ENCODE results near the gene SHTN1. TPM values are rescaled to one million over a fixed set of nuclear protein-coding genes. Genes with fewer than 3 reads are reported as not detected.

Gene SHTN1
- total and polyA plus RNA-seq, 2 of the 4 experiments (the other 2 are of a cell fraction): 0.54 to 2.3 TPM

- Histone ChIP-seq H3K27me3 (ENCODE audit: control insufficient read depth, insufficient read depth, low read length) (peaks cover 17% of the 10 kb centered on the region), H3K56ac (ENCODE audit: extremely low read depth, insufficient read depth, low read length) (no peak overlapping the region), H3K4me1 (ENCODE audit: control insufficient read depth, insufficient read depth, low read length) (no peaks in the 10 kb centered on the region), H4K20me1 (ENCODE audit: insufficient read depth, low read length) (no peaks in the 10 kb centered on the region), H2BK5ac (ENCODE audit: low read depth, low read length, poor library complexity, severe bottlenecking) (no peak overlapping the region), H4K5ac (ENCODE audit: low read depth, low read length) (no peak overlapping the region), H3K23ac (ENCODE audit: low read depth, low read length) (no peak overlapping the region), H2AK5ac (ENCODE audit: low read depth, low read length) (no peak overlapping the region), H4K91ac (ENCODE audit: insufficient read depth, low read depth, low read length) (no peak overlapping the region), H2AFZ (replicated peaks; ENCODE audit: low read length, poor library complexity) (no peak overlapping the region), H2BK15ac (ENCODE audit: low read depth, low read length) (no peak overlapping the region), H2BK120ac (ENCODE audit: low read depth, low read length) (no peak overlapping the region), H3K36me3 (ENCODE audit: control insufficient read depth, insufficient read depth, low read length) (no peaks in the 10 kb centered on the region), H3K27ac (ENCODE audit: insufficient read depth, low read length) (no peak overlapping the region), H2BK20ac (ENCODE audit: low read depth, low read length) (no peak overlapping the region), H3K79me1 (ENCODE audit: low read depth in 1 of 2, low read length in 2 of 2) (no peaks in the 10 kb centered on the region), H3K18ac (ENCODE audit: low read depth, low read length) (no peak overlapping the region), H3K14ac (replicated peaks; ENCODE audit: low read depth, low read length) (no peak overlapping the region), H3K9ac (ENCODE audit: low read depth, low read length) (no peak overlapping the region), H3K4me3 (ENCODE audit: insufficient read depth, low read depth, low read length) (no peak overlapping the region), H3K4me2 (ENCODE audit: low read depth, low read length) (no peak overlapping the region), H3K9me1 (ENCODE audit: insufficient read depth, low read length) (no peaks in the 10 kb centered on the region), H2AK9ac (replicated peaks; ENCODE audit: low read depth, low read length, poor library complexity) (no peak overlapping the region), H3K9me3 (ENCODE audit: control insufficient read depth, insufficient read depth, low read length) (no peaks in the 10 kb centered on the region), H4K8ac (ENCODE audit: low read depth in 2 of 2, low read length in 2 of 2) (no peak overlapping the region), H3K4ac (ENCODE audit: low read depth, low read length) (no peak overlapping the region)
- intact Hi-C loops (cut with micrococcal nuclease) (no loop called here), dilution Hi-C loops (cut with HindIII; ENCODE audit: low sequenced_read_pairs, unreplicated experiment) (no loop called here), in situ Hi-C loops (cut with MboI; ENCODE audit: low sequenced_read_pairs) (no loop called here)
- WGBS, 2 experiments (ENCODE audit: extremely low coverage in 2 of 2, insufficient read length in 1 of 2): no CpG with 5 or more reads among the region's 6 CpGs
- ATAC-seq (ENCODE audit: low read depth) (no peak), DNase-seq (no peak)
- POLR2A ChIA-PET (ENCODE audit: unreplicated experiment): no interaction called here
- CTCF ChIA-PET: interaction anchor here (0.7 to 1.2 kb wide), 3 partner anchors 39 to 334 kb away, joined by 3 read pairs; no protein-coding TSS in a partner anchor
- BruUV-seq (replicated peaks): no TSS peak
- TF ChIP-seq RAD21 (IDR thresholded peaks at IDR 0.05; ENCODE audit: low read length) (no peak), MAZ (IDR thresholded peaks at IDR 0.05; ENCODE audit: borderline replicate concordance, low read depth, low read length) (no peak), MXI1 (IDR thresholded peaks at IDR 0.05; ENCODE audit: borderline replicate concordance, low read depth, low read length) (no peak), CTCF (conservative IDR thresholded peaks at IDR 0.05; ENCODE audit: low read depth, low read length) (no peak), RFX5 (IDR thresholded peaks at IDR 0.05; ENCODE audit: low read depth, low read length) (no peak), BHLHE40 (IDR thresholded peaks at IDR 0.05; ENCODE audit: low read depth, low read length) (no peak), FOS (IDR thresholded peaks at IDR 0.05; ENCODE audit: low read depth, low read length) (no peak), CHD1 (IDR thresholded peaks at IDR 0.05; ENCODE audit: low read depth, low read length) (no peak), CEBPB (IDR thresholded peaks at IDR 0.05; ENCODE audit: low read depth, low read length) (no peak), POLR2A (IDR thresholded peaks at IDR 0.05; ENCODE audit: low read depth, low read length) (no peak), NFE2L2 (IDR thresholded peaks at IDR 0.05; ENCODE audit: low read depth, low read length) (no peak), ELK1 (IDR thresholded peaks at IDR 0.05; ENCODE audit: borderline replicate concordance, low read depth, low read length) (no peak), SMC3 (IDR thresholded peaks at IDR 0.05; ENCODE audit: low read depth, low read length) (no peak), MAFK (IDR thresholded peaks at IDR 0.05; ENCODE audit: low read depth, low read length) (no peak)
Observed at GRCh38 chr10:116840389-116841075, 164.5 kb downstream of the SHTN1 start.
